ENCODE results near the gene ARMC2. TPM values are rescaled to one million over a fixed set of nuclear protein-coding genes. Genes with fewer than 3 reads are reported as not detected.

Gene ARMC2
- 3.2 TPM for polyA plus RNA-seq

DNA sequence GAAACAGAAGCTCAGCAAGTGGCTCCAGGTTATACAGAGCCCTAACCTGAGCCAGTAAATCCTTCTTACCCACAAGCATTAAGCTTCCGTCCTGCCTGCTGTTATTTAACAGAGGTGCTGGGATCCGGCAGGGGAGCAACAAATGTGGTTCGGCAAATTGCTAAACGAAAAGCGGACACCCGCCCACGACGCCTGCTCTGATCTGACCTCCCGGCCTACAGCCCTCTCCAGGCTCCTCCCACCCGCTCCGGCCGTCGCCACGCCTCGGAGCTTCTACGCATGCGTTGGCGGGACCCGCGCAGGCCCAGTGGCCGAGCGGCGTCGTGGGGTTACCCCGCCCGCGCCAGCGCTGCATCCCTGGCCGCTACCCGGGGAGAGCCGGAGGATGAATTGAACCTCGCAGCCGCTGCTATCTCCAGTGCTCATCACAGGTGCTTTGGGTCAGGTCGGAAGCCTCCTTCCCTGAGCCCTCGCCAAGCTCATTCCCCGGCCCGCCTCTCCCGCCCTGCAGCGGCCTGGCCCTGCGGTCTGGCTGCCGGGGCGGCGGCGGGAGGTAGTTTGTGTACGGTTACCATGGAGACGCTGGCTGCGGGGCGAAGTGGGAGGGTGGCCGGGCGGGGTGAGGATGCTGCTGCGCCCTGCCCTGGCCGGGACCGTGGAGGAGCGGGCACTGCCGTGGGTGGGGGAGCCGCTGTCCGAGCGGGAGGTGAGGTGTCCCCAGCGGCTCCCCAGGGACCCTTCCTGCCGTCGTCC is at the start of gene ARMC2:
Gene ARMC2 (plus strand): TSS at position 307 of the 753 bp plus-strand sequence. CDS start 5,846 bp downstream, outside the sequence.
- Mint-ChIP-seq H3K4me1 (peaks cover 9 to 13% (median 11%) of the 10 kb centered on the region in 3 donors), H3K27me3 (no peaks in the 10 kb centered on the region), H3K27ac (peak within 1 kb of the TSS; percentile 92 to 95 (median 94)), H3K9me3 (no peaks in the 10 kb centered on the region), H3K36me3 (peaks cover 1% of the 10 kb centered on the region), H3K4me3 (peak within 1 kb of the TSS; percentile 84 to 92 (median 88))

GRCh38 chr6:108798670-108799353 is 49.4 kb upstream of the ARMC2 start:
- peak overlapping the region in 2 of 3 donors; percentile 31 to 34 for H3K27ac Mint-ChIP-seq
- no peaks in the 10 kb centered on the region for H3K9me3 Mint-ChIP-seq
- peaks cover 2% of the 10 kb centered on the region for H3K27me3 Mint-ChIP-seq
- peak overlapping the region in 2 of 4 donors; percentile 39 to 78 for H3K4me3 Mint-ChIP-seq
- peaks cover 5 to 15% (median 9%) of the 10 kb centered on the region in 3 donors for H3K4me1 Mint-ChIP-seq
- no peaks in the 10 kb centered on the region for H3K36me3 Mint-ChIP-seq

DNA sequence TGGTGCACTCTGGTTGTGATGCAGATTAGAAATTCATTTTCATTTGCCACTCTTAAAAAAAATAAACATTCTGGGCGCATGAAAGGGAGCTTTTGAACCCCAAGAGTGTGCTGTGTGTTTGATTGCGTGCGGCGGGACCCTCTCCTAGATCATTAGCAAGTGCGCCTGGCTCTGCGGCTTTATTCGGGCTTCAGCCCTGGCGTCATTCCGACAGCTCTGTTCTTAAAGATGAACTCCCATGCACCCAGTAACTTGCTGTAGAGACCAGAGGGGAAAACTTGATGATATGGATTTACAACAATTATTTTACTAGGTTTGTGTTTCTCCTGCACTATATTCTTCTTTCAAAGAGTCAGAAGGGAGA is 48.9 kb upstream of the ARMC2 start:
- H3K4me1 Mint-ChIP-seq: peaks cover 5 to 15% (median 9%) of the 10 kb centered on the region in 3 donors
- H3K36me3 Mint-ChIP-seq: no peaks in the 10 kb centered on the region
- peaks cover 2% of the 10 kb centered on the region for H3K27me3 Mint-ChIP-seq
- no peaks in the 10 kb centered on the region for H3K9me3 Mint-ChIP-seq
- no peak overlapping the region for H3K4me3 Mint-ChIP-seq
- no peak overlapping the region for H3K27ac Mint-ChIP-seq

DNA sequence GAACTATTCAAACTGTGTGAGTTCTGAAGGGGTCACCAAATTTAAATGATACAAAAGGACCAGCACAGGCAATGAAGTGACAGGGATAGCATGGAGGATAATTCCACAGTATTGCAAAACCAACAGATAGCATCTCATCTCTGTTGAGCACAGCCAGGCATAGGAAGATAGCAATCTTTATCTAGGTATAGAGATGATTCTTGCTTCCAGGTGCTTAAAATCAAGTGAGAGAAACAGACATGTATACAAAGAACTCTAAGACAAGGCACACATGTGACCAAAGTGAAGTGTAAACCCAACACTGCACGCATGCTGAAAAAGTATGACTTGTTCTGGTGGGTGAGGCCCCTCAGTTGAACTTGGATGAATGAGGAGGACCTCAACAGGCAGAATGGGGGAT is 48.4 kb upstream of the ARMC2 start:
- Mint-ChIP-seq H3K27ac (no peak overlapping the region), H3K9me3 (no peaks in the 10 kb centered on the region), H3K36me3 (no peaks in the 10 kb centered on the region), H3K27me3 (peaks cover 2% of the 10 kb centered on the region), H3K4me1 (peaks cover 5 to 15% (median 9%) of the 10 kb centered on the region in 3 donors), H3K4me3 (no peak overlapping the region)

GRCh38 chr6:108800427-108800864 is 47.8 kb upstream of the ARMC2 start:
- Mint-ChIP-seq H3K36me3 (no peaks in the 10 kb centered on the region), H3K4me3 (no peak overlapping the region), H3K9me3 (no peaks in the 10 kb centered on the region), H3K27ac (no peak overlapping the region), H3K4me1 (peaks cover 5 to 21% (median 11%) of the 10 kb centered on the region in 3 donors), H3K27me3 (no peaks in the 10 kb centered on the region)

DNA sequence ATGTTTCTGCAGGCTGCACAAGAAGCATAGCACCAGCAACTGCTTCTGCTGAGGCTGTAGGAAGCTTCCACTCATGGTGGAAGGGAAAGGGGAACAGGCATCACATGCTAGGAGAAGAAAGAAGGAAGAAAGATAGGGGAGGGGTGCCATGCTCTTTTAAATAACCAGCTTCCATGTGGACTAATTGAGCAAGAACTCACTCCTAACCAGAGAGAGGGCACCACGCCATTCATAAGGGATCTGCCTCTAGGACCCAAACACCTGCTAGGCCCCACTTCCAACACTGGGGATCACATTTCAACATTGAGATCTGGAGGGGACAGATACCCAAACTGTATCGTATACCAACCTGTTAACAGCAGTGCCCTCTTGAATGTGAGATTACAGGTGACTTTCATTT is 46.9 kb upstream of the ARMC2 start:
- Mint-ChIP-seq H3K4me1 (peaks cover 13 to 27% (median 17%) of the 10 kb centered on the region in 3 donors), H3K9me3 (no peaks in the 10 kb centered on the region), H3K4me3 (no peak overlapping the region), H3K27ac (no peak overlapping the region), H3K36me3 (no peaks in the 10 kb centered on the region), H3K27me3 (peaks cover 2% of the 10 kb centered on the region)

- H3K36me3 Mint-ChIP-seq: no peaks in the 10 kb centered on the region
- H3K4me3 Mint-ChIP-seq: no peak overlapping the region
- H3K27me3 Mint-ChIP-seq: peaks cover 2% of the 10 kb centered on the region
- no peaks in the 10 kb centered on the region for H3K9me3 Mint-ChIP-seq
- H3K4me1 Mint-ChIP-seq: peaks cover 8 to 21% (median 12%) of the 10 kb centered on the region in 3 donors
- H3K27ac Mint-ChIP-seq: no peak overlapping the region
Measured at GRCh38 chr6:108803982-108804490, 44.2 kb upstream of the ARMC2 start.

DNA sequence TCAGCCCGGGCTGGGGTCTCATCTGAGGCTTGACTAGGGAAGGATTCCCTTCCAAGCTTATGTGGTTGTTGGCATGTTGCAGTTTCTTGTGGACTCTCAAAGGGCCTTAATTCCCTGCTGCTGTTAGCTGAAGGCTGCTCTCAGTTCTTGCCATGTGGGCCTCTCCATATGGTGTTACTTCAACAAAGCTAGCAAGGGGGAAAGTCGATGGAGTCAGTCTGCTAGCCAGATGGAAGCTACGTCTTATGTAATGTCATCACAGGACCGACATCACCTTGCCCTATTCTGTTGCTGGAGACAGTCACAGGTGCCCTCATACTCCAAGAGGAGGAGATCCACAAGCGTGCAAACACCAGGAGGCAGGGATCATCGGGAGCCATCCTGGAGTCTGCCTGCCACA is 43.3 kb upstream of the ARMC2 start:
- Mint-ChIP-seq H3K36me3 (no peaks in the 10 kb centered on the region), H3K4me3 (peak overlapping the region in 1 of 4 donors; percentile 22), H3K9me3 (no peaks in the 10 kb centered on the region), H3K27me3 (peaks cover 2% of the 10 kb centered on the region), H3K4me1 (peaks cover 8 to 21% (median 12%) of the 10 kb centered on the region in 3 donors), H3K27ac (no peak overlapping the region)

GRCh38 chr6:108805611-108806167 is 42.5 kb upstream of the ARMC2 start:
- no peaks in the 10 kb centered on the region for H3K9me3 Mint-ChIP-seq
- peak overlapping the region in 2 of 3 donors; percentile 60 to 78 for H3K27ac Mint-ChIP-seq
- peak overlapping the region in 1 of 4 donors; percentile 61 for H3K4me3 Mint-ChIP-seq
- peaks cover 2% of the 10 kb centered on the region for H3K27me3 Mint-ChIP-seq
- peaks cover 8 to 21% (median 12%) of the 10 kb centered on the region in 3 donors for H3K4me1 Mint-ChIP-seq
- H3K36me3 Mint-ChIP-seq: no peaks in the 10 kb centered on the region

DNA sequence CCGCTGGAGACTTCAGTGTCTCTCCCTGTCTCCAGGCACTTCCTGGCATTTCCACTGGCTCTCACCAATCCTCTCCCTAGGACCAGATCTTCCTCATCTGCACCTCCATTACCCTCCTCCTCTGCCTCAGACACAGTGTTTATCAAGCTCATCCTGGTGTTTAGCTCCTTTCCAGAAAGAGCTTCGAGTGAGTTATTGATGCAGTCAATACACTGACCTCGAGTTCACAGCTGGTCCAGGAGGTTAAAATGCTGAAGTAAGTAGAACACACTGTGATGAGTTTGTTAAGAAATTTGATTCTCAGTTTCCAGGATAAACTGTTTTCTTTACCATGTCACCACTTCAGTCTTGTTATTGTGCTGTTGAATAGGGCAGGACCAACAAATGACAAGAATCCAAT is 42.1 kb upstream of the ARMC2 start:
- no peaks in the 10 kb centered on the region for H3K9me3 Mint-ChIP-seq
- H3K36me3 Mint-ChIP-seq: no peaks in the 10 kb centered on the region
- H3K27ac Mint-ChIP-seq: peak overlapping the region in 2 of 3 donors; percentile 60 to 78
- H3K4me1 Mint-ChIP-seq: peaks cover 8 to 21% (median 12%) of the 10 kb centered on the region in 3 donors
- H3K4me3 Mint-ChIP-seq: peak overlapping the region in 1 of 4 donors; percentile 61
- H3K27me3 Mint-ChIP-seq: peaks cover 2% of the 10 kb centered on the region

DNA sequence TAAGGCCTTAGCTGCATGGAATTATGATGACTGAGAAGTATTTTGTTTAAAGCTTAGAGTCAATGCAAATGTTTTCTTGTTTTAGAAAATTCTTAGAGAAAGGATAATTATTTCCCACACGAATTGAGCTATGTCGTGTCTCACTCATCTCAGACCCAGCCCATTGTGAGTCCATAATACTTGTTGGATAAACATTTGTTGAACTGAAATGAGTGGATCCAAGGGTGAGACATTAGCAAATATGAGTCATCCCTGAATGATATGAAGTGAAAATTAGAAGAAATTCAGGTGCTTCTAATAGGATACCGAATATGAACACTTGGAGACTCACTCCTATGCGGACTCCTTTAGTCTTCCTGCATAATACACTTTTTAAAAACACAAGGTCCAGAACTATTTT is 41.6 kb upstream of the ARMC2 start:
- Mint-ChIP-seq H3K27me3 (peaks cover 2% of the 10 kb centered on the region), H3K9me3 (no peaks in the 10 kb centered on the region), H3K27ac (no peak overlapping the region), H3K4me3 (no peak overlapping the region), H3K4me1 (peaks cover 8 to 18% (median 12%) of the 10 kb centered on the region in 3 donors), H3K36me3 (no peaks in the 10 kb centered on the region)

GRCh38 chr6:108807928-108808327 is 40.3 kb upstream of the ARMC2 start:
- Mint-ChIP-seq H3K27ac (no peak overlapping the region), H3K4me1 (peaks cover 8 to 16% (median 12%) of the 10 kb centered on the region in 3 donors), H3K36me3 (no peaks in the 10 kb centered on the region), H3K27me3 (peaks cover 2% of the 10 kb centered on the region), H3K4me3 (no peak overlapping the region), H3K9me3 (no peaks in the 10 kb centered on the region)

DNA sequence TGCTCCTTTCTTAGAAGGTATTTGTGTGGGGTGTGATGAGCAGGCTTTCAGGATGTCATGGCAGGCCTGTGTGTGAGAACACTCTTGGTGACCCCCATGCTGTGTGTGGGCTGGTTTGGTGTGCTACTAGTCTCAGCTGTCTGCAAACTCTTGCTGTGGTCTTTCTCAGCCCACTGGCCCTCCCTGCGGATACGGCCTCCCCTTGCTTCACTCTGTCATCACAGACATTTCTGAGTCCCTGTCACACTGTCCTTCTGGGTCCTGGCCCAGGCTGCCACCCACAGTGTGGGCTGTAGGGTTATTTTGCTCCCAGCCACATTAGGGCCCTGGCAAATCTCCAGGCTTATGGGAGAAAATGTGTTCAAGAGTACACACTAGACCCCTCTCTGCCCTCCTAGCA is 39.0 kb upstream of the ARMC2 start:
- no peaks in the 10 kb centered on the region for H3K9me3 Mint-ChIP-seq
- no peak overlapping the region for H3K4me3 Mint-ChIP-seq
- H3K36me3 Mint-ChIP-seq: no peaks in the 10 kb centered on the region
- H3K27ac Mint-ChIP-seq: no peak overlapping the region
- peaks cover 8 to 16% (median 12%) of the 10 kb centered on the region in 3 donors for H3K4me1 Mint-ChIP-seq
- H3K27me3 Mint-ChIP-seq: peaks cover 2% of the 10 kb centered on the region

- H3K36me3 Mint-ChIP-seq: no peaks in the 10 kb centered on the region
- H3K9me3 Mint-ChIP-seq: no peaks in the 10 kb centered on the region
- H3K4me1 Mint-ChIP-seq: peaks cover 8 to 13% (median 12%) of the 10 kb centered on the region in 3 donors
- peaks cover 3% of the 10 kb centered on the region for H3K27me3 Mint-ChIP-seq
- H3K27ac Mint-ChIP-seq: no peak overlapping the region
- no peak overlapping the region for H3K4me3 Mint-ChIP-seq
Measured at GRCh38 chr6:108810057-108810643, 38.1 kb upstream of the ARMC2 start.

DNA sequence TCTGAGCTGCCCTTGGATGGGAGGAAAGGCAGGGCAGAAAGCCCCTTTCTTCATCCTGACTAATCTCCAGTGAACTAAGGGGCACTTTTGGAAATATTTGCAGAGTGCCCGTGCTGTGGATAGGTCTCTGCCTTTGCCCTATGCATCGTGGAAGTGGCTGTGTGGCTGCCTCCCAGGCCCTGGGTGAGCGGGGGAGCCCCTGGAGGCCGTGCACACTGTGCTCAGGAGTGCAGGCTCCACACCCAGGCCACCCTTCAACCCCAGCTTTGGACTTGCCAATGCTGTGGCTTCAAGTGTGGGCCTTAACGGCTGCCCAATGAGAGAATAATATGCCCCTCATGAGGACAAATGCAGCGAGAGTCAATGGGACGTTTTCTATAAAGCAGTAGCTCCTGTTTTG is 36.7 kb upstream of the ARMC2 start:
- peaks cover 7% of the 10 kb centered on the region for H3K27me3 Mint-ChIP-seq
- no peaks in the 10 kb centered on the region for H3K9me3 Mint-ChIP-seq
- H3K4me3 Mint-ChIP-seq: no peak overlapping the region
- H3K4me1 Mint-ChIP-seq: no peaks in the 10 kb centered on the region
- no peak overlapping the region for H3K27ac Mint-ChIP-seq
- H3K36me3 Mint-ChIP-seq: no peaks in the 10 kb centered on the region
